T-helper 1 cell treated with Interleukin-12 subunit alpha and Interleukin-12 subunit beta and Interleukin-4 antibody, amounts not matched to agents 30 ng/mL and 1 ng/mL, for 36 hours (primary cell): ENCODE data around the gene APOL2. TPM values are rescaled to one million over a fixed set of nuclear protein-coding genes. Genes with fewer than 3 reads are reported as not detected.
"Not testable (repeated sequence)": the region's sequence is repeated elsewhere in the genome, so short reads cannot be mapped to it uniquely, and the experiment has no call there.

ENCODE experiments used
- intact Hi-C: fragments of 100-400 bp; cut with micrococcal nuclease; formaldehyde crosslinking; loops from one replicate; pipeline ENCODE4 v1.15.1; 2024
- total RNA-seq: library from RNA; stranded (reverse); gene quantifications from 2 replicates; pipeline ENCODE4 v1.2.3, GENCODE V29; 2022

The APOL2 gene
- total RNA-seq, 1 donor from 2014 or later: 128 TPM

- intact Hi-C loops: not testable (repeated sequence)
Measured at GRCh38 chr22:36263216-36263673, 23.9 kb upstream of the APOL2 start.

DNA sequence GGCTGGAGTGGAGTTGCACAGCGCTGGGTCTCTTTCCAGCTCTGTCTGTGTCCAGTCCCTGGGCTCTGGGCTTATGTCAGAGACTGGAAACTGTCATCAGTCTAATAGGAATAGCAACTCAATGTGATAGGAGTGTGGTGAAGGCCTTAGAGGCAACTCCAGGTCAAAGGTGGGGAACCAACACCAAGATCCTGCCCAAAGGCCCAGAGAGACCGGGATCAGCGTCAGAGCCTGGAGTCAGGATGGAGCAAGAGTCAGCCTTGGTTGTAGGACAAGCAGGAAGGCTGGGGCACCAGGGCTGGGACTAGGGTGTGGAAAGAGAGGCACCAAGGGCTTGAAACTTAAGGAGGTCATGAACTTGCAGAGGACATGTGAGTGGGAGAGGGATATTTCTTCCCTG is 23.0 kb upstream of the APOL2 start:
- intact Hi-C loops: not testable (repeated sequence)

DNA sequence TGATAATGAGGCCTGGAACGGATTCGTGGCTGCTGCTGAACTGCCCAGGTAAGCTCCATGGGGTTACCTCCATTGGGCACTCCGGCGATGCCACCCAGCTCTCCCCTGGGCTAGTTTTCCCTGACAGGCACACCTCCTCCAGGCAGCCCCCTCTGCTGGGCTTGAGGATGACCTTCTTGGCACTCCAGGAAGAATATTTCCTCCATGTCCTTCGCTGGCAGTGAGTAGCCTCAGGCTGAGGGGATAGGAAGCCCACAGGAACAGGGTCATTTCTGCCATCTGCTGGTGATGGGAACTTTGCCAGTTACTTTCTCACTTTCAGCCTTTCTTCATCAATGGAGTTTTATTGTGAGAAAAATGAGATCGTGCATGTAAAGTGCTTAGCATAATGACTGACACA is 22.3 kb upstream of the APOL2 start:
- intact Hi-C loops: not testable (repeated sequence)

DNA sequence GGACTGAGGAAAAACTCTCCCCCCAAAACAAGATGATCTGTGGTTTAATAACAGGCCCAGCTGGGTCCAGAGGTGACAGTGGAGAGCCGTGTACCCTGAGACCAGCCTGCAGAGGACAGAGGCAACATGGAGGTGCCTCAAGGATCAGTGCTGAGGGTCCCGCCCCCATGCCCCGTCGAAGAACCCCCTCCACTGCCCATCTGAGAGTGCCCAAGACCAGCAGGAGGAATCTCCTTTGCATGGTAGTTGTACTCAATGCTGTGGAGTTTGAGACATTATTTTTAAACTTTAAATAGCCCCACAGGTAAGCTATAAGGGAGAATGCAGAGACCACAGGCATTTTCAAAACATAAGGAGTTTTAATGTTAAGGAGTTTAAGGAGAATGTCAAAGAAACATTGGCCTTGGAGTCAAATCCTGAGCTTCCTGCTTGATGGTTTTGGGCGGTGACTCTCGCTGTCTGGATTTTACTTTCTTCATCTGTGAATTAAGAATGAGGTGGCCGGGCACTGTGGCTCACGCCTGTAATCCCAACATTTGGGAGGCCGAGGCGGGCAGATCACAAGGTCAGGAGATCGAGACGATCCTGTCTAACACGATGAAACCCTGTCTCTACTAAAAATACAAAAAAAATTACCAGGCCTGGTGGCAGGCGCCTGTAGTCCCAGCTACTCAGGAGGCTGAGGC is 20.4 kb upstream of the APOL2 start:
- intact Hi-C loops: no loop called here

- intact Hi-C loops: no loop called here
Measured at GRCh38 chr22:36258701-36259614, 19.6 kb upstream of the APOL2 start.

DNA sequence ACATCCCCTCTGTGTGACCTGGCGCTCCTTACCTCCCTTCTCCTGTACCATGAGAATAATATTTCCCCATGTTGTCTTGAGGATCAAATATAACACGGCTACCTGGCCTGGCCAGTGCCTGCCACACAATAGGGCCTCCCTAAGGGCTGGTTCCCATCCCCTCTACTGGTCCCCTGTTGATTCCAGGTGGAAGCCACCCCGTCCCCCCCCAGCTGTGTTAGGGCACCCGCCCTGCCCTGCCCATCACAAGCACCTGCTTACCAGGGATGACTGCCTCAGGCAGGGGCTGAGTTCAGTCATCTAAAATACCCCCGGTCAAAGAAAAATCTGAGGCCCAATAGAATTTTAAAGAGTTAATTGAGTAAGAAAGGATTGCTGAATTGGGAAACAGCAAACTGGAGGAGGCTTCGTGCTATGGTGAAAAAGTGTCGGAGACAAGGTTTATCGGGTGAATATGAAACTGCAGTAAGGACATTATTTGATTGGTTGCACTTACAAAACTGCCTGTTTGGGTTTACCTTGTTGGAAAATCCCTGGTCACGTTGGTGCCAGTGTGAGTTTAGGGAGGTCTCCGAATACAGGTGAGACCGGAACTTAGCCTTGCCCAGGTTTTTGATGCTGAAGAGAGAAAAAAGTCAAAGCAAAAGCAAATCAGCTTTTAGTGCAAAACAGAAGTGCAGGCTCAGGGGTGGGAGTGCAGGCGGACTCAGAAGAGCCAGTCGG is 18.8 kb upstream of the APOL2 start:
- intact Hi-C loops: no loop called here

- intact Hi-C loops: no loop called here
Measured at GRCh38 chr22:36257308-36257707, 18.0 kb upstream of the APOL2 start.

DNA sequence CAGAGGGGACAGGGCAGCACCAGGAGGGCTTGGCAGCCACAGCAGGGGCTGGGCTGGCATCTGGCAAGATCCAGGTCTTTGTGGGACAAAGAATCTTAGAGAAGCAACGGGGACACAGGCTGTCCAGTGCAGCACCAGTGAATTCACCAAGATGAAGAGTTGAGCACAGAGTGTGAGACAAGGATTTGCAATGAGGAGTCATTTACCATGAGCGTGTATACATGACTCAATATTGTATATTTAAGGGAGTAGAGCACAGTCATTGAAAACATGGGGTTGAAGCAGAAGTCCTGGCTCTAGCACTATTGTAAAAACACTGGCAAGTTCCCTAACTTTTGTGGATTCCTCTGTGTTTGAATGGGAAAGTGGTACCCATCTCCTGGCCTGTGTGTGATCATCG is 17.2 kb upstream of the APOL2 start:
- intact Hi-C loops: no loop called here

GRCh38 chr22:36255572-36255971 is 16.2 kb upstream of the APOL2 start:
- intact Hi-C loops: not testable (repeated sequence)

DNA sequence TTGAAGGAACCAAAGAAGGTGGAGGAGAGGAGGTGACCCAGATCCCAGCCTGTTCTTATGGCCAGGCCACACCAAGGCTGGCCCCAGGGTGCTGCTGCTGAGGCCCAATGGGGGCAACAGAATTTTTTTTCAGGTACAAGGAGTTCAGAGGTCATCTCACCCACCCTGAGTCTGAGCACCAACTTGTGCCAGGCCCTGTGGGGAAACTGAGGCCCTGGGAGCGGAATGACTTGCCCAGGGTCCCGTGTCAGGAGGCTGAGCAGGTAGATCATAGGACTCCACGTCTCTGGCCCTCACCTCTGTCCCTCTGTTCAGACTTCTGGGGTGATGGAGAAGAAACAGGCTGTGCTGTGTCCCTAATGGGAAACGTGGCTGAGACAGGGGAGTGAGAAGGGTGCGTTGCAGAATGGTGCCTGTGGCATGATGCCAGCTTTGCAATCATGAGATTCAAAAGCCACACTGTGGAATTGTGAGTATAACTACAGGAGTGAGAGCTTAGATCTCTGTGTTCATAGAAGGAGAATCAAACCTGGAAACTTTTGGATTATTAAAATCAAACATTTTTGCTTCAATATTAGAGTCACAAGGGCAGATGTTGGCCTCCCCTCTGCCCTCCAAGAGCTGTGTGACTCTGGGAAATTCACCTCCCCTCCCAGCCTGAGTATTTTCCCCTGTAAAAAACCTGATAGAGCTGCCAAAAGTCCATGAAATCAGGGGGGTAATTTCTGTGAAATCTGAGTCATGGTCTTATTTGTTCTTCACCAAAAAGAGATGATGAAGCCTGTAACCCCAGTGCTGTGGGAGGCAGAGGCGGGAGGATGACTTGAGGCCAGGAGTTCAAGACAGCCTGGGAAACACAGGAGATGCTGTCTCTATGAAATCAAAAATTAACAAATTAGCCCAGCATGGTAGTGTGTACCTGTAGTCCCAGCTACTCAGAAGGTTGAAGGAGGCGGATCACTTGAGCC is 14.5 kb upstream of the APOL2 start:
- intact Hi-C loops: loop anchor here (1.0 to 5.0 kb wide), 3 partner anchors 15 to 92 kb away; partner anchors contain the start of genes APOL2 and APOL3

GRCh38 chr22:36252754-36253522 is 13.6 kb upstream of the APOL2 start, which contains the start of gene APOL1:
TSS of gene APOL1 (plus strand) at chr22:36253133. CDS start at chr22:36254956, 1,823 bp downstream.
- intact Hi-C loops: loop anchor here (1.0 to 5.0 kb wide), 3 partner anchors 14 to 91 kb away; partner anchors contain the start of genes APOL2 and APOL3

GRCh38 chr22:36251979-36252608 is 12.8 kb upstream of the APOL2 start:
- intact Hi-C loops: loop anchor here (5.0 kb wide), 1 partner anchor 90 kb away; the partner anchor contains the start of gene APOL3

GRCh38 chr22:36250292-36250960 is 11.1 kb upstream of the APOL2 start:
- intact Hi-C loops: loop anchor here (5.0 kb wide), 1 partner anchor 88 kb away; the partner anchor contains the start of gene APOL3

GRCh38 chr22:36249160-36249559 is 9.8 kb upstream of the APOL2 start:
- intact Hi-C loops: no loop called here

DNA sequence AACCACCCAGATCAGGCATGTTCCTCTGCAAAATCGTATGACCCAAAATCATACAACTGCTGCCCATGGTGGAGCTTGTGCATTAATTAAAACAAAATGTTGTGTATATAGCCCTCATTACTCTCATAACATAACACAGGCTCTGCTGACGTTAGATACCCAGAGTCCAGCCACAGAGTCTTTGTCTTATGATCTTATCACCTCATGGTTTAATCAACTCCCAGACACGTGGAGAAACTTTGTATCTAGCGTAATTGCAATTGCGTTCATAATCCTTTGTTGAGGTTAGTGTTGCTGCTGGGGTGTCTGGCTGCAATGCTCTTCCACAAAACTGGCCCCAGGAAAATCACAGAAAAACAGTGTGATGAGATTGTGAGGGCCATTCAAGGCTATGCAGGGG is 8.6 kb upstream of the APOL2 start:
- intact Hi-C loops: no loop called here

DNA sequence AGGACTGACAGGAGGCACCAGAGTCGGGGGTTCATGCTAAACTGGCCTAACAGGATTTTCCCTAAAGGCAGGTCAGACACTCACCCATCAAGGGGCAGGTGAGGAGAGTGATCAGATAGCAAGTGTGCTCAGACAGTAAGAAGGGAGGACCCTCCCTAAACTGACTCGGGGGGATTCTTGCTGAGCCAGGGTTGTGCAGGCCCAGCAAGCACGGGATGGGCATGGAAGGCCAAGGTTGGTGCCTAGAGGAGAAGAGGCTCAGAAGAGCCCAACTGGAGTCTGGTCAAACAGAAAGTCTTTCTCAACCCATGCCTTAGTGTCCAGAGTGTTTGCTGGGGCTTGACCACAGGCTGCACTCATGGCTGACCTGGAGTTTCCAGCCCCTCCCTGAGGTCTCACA is 7.4 kb upstream of the APOL2 start:
- intact Hi-C loops: no loop called here

GRCh38 chr22:36245805-36246356 is 6.6 kb upstream of the APOL2 start:
- intact Hi-C loops: no loop called here
